Liver (tissue), 9 donors: Measurements from ENCODE around the gene MAPKAPK3. TPM values are rescaled to one million over a fixed set of nuclear protein-coding genes. Genes with fewer than 3 reads are reported as not detected.

ENCODE experiments used
- DNase-seq: peaks from one replicate; pipeline ENCODE4 v3.0.0-alpha.2; 2017; ENCODE audit warnings: low spot score
- H3K27ac ChIP-seq, 2 donors: one replicate each; pipeline ENCODE4 v1.7.0; 2013; ENCODE audit warnings: inconsistent platforms in 2 of 2, low read length in 2 of 2, control low read depth in 1 of 2, low read depth in 1 of 2, mild to moderate bottlenecking in 1 of 2
- H3K27me3 ChIP-seq, 4 donors: one replicate each; pipeline versions ENCODE4 v1.6.1 to v1.7.0; 2013; ENCODE audit warnings: low read length in 3 of 4, inconsistent platforms in 1 of 4, mild to moderate bottlenecking in 1 of 4, moderate library complexity in 1 of 4; ENCODE audit not compliant: control insufficient read depth in 4 of 4, insufficient read depth in 4 of 4
- H3K36me3 ChIP-seq, 4 donors: one replicate each; pipeline versions ENCODE4 v1.6.1 to v1.7.0; 2013; ENCODE audit warnings: low read length in 3 of 4, mild to moderate bottlenecking in 3 of 4, low read depth in 1 of 4, moderate library complexity in 1 of 4; ENCODE audit not compliant: control insufficient read depth in 4 of 4, insufficient read depth in 3 of 4
- H3K4me1 ChIP-seq, 4 donors: one replicate each; pipeline versions ENCODE4 v1.6.1 to v1.7.0; 2013; ENCODE audit warnings: low read length in 3 of 4, mild to moderate bottlenecking in 3 of 4, moderate library complexity in 1 of 4; ENCODE audit not compliant: control insufficient read depth in 4 of 4, insufficient read depth in 4 of 4
- H3K4me3 ChIP-seq, 3 donors: one replicate each; pipeline versions ENCODE4 v1.6.1 to v1.7.0; 2013; ENCODE audit warnings: low read length in 3 of 3, control low read depth in 1 of 3, low read depth in 1 of 3, mild to moderate bottlenecking in 1 of 3
- H3K9ac ChIP-seq, 2 donors: one replicate each; pipeline ENCODE4 v1.7.0; 2013; ENCODE audit warnings: low read length in 2 of 2, mild to moderate bottlenecking in 2 of 2, moderate library complexity in 2 of 2, control low read depth in 1 of 2, low read depth in 1 of 2
- H3K9me3 ChIP-seq, 4 donors: one replicate each; pipeline versions ENCODE4 v1.6.1 to v1.7.0; 2013; ENCODE audit warnings: low read length in 3 of 4; ENCODE audit not compliant: control insufficient read depth in 4 of 4
- ATF3 ChIP-seq: IDR thresholded peaks from 2 replicates; pipeline ENCODE4 v1.6.1; 2016; ENCODE audit warnings: antibody characterized with exemption
- EGR1 ChIP-seq, 2 donors: IDR thresholded peaks; 2 replicates each; pipeline ENCODE4 v1.6.1; 2016 to 2018; ENCODE audit warnings: antibody characterized with exemption in 2 of 2, low read depth in 2 of 2
- FOXA2 ChIP-seq: IDR thresholded peaks from 2 replicates; pipeline ENCODE4 v1.6.1; 2016; ENCODE audit warnings: antibody characterized with exemption
- GABPA ChIP-seq, 2 donors: IDR thresholded peaks in 1 of 2; conservative IDR thresholded peaks in 1 of 2; 2 replicates each; pipeline ENCODE4 v1.6.1; 2016; ENCODE audit warnings: antibody characterized with exemption in 2 of 2, mild to moderate bottlenecking in 1 of 2, moderate library complexity in 1 of 2
- HNF4A ChIP-seq, 2 donors: conservative IDR thresholded peaks; 2 replicates each; pipeline ENCODE4 v1.6.1; 2016; ENCODE audit warnings: antibody characterized with exemption in 2 of 2, mild to moderate bottlenecking in 2 of 2
- HNF4G ChIP-seq: IDR thresholded peaks from 2 replicates; pipeline ENCODE4 v1.6.1; 2016; ENCODE audit warnings: antibody characterized with exemption
- JUND ChIP-seq, 2 donors: IDR thresholded peaks; 2 replicates each; pipeline ENCODE4 v1.6.1; 2016; ENCODE audit warnings: antibody characterized with exemption in 2 of 2
- NR2F2 ChIP-seq: IDR thresholded peaks from 2 replicates; pipeline ENCODE4 v1.6.1; 2016; ENCODE audit warnings: antibody characterized with exemption
- RAD21 ChIP-seq, 2 donors: IDR thresholded peaks; 2 replicates each; pipeline ENCODE4 v1.6.1; 2016; ENCODE audit warnings: antibody characterized with exemption in 2 of 2, mild to moderate bottlenecking in 2 of 2
- REST ChIP-seq: IDR thresholded peaks from 2 replicates; pipeline ENCODE4 v1.6.1; 2016; ENCODE audit warnings: antibody characterized with exemption, mild to moderate bottlenecking
- RXRA ChIP-seq, 2 donors: IDR thresholded peaks; 2 replicates each; pipeline ENCODE4 v1.6.1; 2017 to 2018; ENCODE audit warnings: antibody characterized with exemption in 2 of 2, mild to moderate bottlenecking in 1 of 2
- SP1 ChIP-seq: IDR thresholded peaks from 2 replicates; pipeline ENCODE4 v1.6.1; 2018; ENCODE audit warnings: antibody characterized with exemption, mild to moderate bottlenecking
- TAF1 ChIP-seq: conservative IDR thresholded peaks from 2 replicates; pipeline ENCODE4 v1.6.1; 2016; ENCODE audit warnings: antibody characterized with exemption, mild to moderate bottlenecking
- YY1 ChIP-seq: IDR thresholded peaks from 2 replicates; pipeline ENCODE4 v1.6.1; 2016; ENCODE audit warnings: antibody characterized with exemption, mild to moderate bottlenecking
- WGBS: extraction: QIAGEN DNeasy Blood & Tissue Kit; methylation state at CpG from one replicate; pipeline ENCODE4 v1.1.7; 2013; 5-methylcytosine and 5-hydroxymethylcytosine counted together
- polyA plus RNA-seq, 2 donors: library from polyadenylated mRNA; stranded (reverse) in 1 of 2; unstranded in 1 of 2; fragments of 200-250 nt in 1 of 2; fragments of >200 nt in 1 of 2; fragmentation: Nextera tagmentation in 1 of 2; extraction: Ambion mirVana in 1 of 2; gene quantifications; one replicate each; pipeline versions ENCODE4 v1.2.1 to v1.2.3, GENCODE V29; 2013 to 2015
- total RNA-seq, 2 donors: library from RNA; depleted of rRNA; stranded (reverse); fragments of >200 nt; gene quantifications; one replicate each; pipeline ENCODE4 v1.2.3, GENCODE V29; 2014
- TF ChIP-seq, protein P1 (sequence below): IDR thresholded peaks from 2 replicates; pipeline ENCODE4 v1.6.1; 2016; ENCODE audit warnings: antibody characterized with exemption
- donor health status: healthy.
- donor health status: healthy.
- donor health status: healthy.
- donor health status: healthy.
- donor health status: healthy.

MAPKAPK3 gene
- total and polyA plus RNA-seq, 4 donors = 13.9 to 32.9 (median 19.0) TPM

DNA sequence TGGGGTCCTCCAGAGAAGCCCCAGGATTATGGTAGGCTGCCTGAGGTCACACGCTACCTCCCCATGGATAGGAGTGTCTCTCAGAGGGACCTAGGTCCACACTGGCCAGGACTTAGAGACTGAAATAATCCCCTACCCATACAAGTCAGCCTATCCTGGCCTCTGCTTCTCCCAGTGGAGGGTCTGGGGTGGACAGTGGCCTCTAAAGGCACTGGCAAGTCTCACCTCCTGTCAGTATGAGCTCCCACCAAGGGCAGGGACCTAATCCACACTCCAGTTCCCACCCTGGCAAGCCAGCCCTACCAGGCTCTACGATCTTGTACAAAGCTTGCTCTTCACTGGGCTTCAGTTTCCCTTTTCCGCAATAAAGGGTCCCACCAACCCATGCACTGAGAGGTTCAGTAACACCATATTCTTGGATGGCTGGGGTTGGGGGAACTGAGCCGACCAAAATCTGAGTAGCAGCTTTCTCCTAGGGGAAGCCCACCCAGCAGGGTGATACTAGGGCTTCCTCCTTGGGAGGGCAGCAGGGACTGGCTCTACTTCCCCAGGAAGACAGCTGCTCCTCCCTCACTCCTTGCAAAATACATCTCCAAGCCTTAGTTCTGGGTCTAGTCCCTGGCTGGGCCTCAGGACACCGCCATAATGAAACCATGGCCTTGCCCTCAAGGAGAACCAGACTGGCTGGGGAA lies 7.7 kb upstream of the MAPKAPK3 start (continued):
- TF ChIP-seq TAF1 (no peak), JUND (IDR thresholded peaks at IDR 0.05) (no peak), NR2F2 (no peak), YY1 (no peak), GABPA (IDR thresholded peaks at IDR 0.05 in 1 of 2, conservative IDR thresholded peaks at IDR 0.05 in 1 of 2) (no peak), ATF3 (no peak), RAD21 (IDR thresholded peaks at IDR 0.05) (no peak), FOXA2 (no peak)
- TF ChIP-seq, protein P1, sequence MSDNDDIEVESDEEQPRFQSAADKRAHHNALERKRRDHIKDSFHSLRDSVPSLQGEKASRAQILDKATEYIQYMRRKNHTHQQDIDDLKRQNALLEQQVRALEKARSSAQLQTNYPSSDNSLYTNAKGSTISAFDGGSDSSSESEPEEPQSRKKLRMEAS = no peak

DNA sequence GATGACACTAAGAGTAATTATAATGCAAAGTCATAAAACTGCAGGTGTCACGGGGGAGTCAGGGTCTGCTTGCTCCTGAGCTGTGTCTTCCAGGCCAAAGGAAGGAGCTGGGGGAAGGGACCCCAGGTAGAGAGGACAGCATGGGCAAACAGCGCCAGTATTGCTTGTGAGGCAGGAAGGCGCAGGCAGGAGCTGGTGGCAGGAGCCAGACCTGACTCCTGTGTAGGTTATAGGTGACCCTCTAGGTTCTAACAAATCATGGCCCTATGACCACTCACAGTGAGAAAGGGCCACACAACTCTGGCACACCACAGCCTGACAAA lies 7.2 kb upstream of the MAPKAPK3 start:
- no peak for DNase-seq

GRCh38 chr3:50610181-50610971 lies 6.6 kb upstream of the MAPKAPK3 start:
- H3K4me3 ChIP-seq = peak overlapping the region; percentile 73 to 91 (median 88)
- H3K36me3 ChIP-seq = peaks cover 9 to 24% (median 15%) of the 10 kb centered on the region in 4 donors
- peaks cover 14 to 77% (median 54%) of the 10 kb centered on the region in 4 donors for H3K4me1 ChIP-seq
- peak; percentile 82 for DNase-seq
- peak overlapping the region; percentile 85 to 86 for H3K27ac ChIP-seq
- H3K9ac ChIP-seq = peak overlapping the region; percentile 61 to 76
- WGBS = 48% methylated on average over 6 of the region's 6 CpGs
- H3K9me3 ChIP-seq = no peaks in the 10 kb centered on the region
- H3K27me3 ChIP-seq = no peaks in the 10 kb centered on the region
- peak; percentile 47 for TF ChIP-seq ATF3
- TF ChIP-seq REST = no peak

More for the DNA sequence above, 7.2 kb upstream of the MAPKAPK3 start:
- peak overlapping the region in 1 of 2 donors; percentile 48 for H3K9ac ChIP-seq
- H3K4me1 ChIP-seq = peaks cover 14 to 78% (median 59%) of the 10 kb centered on the region in 4 donors
- peak overlapping the region; percentile 2 to 5 for H3K27ac ChIP-seq
- peaks cover 9 to 24% (median 15%) of the 10 kb centered on the region in 4 donors for H3K36me3 ChIP-seq
- WGBS = 66% methylated on average over 3 of the region's 3 CpGs
- no peak for TF ChIP-seq TAF1
- TF ChIP-seq HNF4G = no peak
- TF ChIP-seq RXRA (IDR thresholded peaks at IDR 0.05) = no peak
- TF ChIP-seq EGR1 (IDR thresholded peaks at IDR 0.05; ENCODE audit: low read depth in 2 of 2) = no peak
- TF ChIP-seq HNF4A (conservative IDR thresholded peaks at IDR 0.05) = no peak
- TF ChIP-seq YY1 = no peak
- TF ChIP-seq SP1 = no peak
- H3K9me3 ChIP-seq = no peaks in the 10 kb centered on the region
- H3K4me3 ChIP-seq = peak overlapping the region; percentile 73 to 91 (median 88)
- H3K27me3 ChIP-seq = no peaks in the 10 kb centered on the region
